Nephron progenitor cell (in vitro differentiated cells): ENCODE results near the gene CABP1.
"Not testable (repeated sequence)": the region's sequence is repeated elsewhere in the genome, so short reads cannot be mapped to it uniquely, and the experiment has no call there.

Experiments
- DNase-seq: peaks from one replicate; pipeline ENCODE4 v3.0.0; 2021
- H3K27ac Mint-ChIP-seq: 2 replicates; pipeline ENCODE4 v1.8.0; 2021; ENCODE audit warnings: mild to moderate bottlenecking, moderate library complexity, mixed read lengths
- H3K27me3 Mint-ChIP-seq: 2 replicates; pipeline ENCODE4 v1.8.0; 2021; ENCODE audit warnings: mild to moderate bottlenecking, low read depth, mixed read lengths; ENCODE audit not compliant: poor library complexity
- H3K36me3 Mint-ChIP-seq: 2 replicates; pipeline ENCODE4 v1.8.0; 2021; ENCODE audit warnings: low read depth, mixed read lengths
- H3K4me1 Mint-ChIP-seq: 2 replicates; pipeline ENCODE4 v1.8.0; 2021; ENCODE audit warnings: mixed read lengths
- H3K4me3 Mint-ChIP-seq: 2 replicates; pipeline ENCODE4 v1.8.0; 2021; ENCODE audit warnings: mild to moderate bottlenecking, moderate library complexity, mixed read lengths
- H3K9me3 Mint-ChIP-seq: 2 replicates; pipeline ENCODE4 v1.8.0; 2021; ENCODE audit warnings: mild to moderate bottlenecking, moderate library complexity, mixed read lengths
- TF ChIP-seq, protein P1 (sequence below): fragments of 200-600 bp; sonication (generic); IDR thresholded peaks from 2 replicates; pipeline ENCODE4 v1.5.0; 2021; ENCODE audit warnings: antibody characterized with exemption

Gene CABP1

DNA sequence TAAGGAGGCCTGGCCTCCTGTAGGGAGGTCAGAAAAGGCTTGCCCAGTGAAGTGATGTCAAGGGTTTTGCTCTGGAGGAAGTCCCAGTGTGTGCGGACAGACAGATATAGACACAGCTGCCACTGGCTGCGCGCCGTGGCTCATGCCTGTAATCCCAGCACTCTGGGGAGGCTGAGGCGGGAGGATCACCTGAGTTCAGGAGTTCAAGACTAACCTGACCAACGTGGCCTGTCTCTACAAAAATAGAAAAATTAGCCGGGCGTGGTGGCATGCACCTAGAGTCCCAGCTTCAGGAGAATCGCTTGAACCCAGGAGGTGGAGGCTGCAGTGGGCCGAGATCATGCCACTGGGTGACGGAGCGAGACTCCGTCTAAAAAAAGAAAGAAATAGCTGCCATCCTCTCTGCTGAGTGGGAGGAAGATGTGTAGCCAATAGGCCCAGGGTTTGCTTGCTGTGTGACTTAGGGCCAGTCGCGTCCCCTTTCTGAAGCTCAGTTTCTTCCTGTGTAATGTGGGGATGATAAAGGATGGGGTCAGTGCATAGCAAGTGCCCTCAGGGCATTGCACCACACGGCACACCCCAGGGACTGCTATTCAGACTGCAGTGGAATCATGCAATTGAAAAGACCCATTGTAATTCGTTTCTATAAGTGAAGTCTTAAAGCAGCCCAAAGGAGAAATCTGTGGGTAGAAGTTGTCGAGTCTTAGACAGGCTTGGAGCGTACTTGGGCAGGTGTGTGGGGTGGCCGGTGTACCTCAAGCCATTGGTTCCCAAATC, 27.9 kb downstream of the CABP1 start:
- Mint-ChIP-seq H3K27ac (peak overlapping the region; percentile 66), H3K4me3 (no peak overlapping the region), H3K9me3 (no peaks in the 10 kb centered on the region), H3K36me3 (no peaks in the 10 kb centered on the region), H3K27me3 (peaks cover 10% of the 10 kb centered on the region), H3K4me1 (peaks cover 20% of the 10 kb centered on the region)
- TF ChIP-seq, protein P1, sequence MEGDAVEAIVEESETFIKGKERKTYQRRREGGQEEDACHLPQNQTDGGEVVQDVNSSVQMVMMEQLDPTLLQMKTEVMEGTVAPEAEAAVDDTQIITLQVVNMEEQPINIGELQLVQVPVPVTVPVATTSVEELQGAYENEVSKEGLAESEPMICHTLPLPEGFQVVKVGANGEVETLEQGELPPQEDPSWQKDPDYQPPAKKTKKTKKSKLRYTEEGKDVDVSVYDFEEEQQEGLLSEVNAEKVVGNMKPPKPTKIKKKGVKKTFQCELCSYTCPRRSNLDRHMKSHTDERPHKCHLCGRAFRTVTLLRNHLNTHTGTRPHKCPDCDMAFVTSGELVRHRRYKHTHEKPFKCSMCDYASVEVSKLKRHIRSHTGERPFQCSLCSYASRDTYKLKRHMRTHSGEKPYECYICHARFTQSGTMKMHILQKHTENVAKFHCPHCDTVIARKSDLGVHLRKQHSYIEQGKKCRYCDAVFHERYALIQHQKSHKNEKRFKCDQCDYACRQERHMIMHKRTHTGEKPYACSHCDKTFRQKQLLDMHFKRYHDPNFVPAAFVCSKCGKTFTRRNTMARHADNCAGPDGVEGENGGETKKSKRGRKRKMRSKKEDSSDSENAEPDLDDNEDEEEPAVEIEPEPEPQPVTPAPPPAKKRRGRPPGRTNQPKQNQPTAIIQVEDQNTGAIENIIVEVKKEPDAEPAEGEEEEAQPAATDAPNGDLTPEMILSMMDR: no peak
- DNase-seq: no peak

DNA sequence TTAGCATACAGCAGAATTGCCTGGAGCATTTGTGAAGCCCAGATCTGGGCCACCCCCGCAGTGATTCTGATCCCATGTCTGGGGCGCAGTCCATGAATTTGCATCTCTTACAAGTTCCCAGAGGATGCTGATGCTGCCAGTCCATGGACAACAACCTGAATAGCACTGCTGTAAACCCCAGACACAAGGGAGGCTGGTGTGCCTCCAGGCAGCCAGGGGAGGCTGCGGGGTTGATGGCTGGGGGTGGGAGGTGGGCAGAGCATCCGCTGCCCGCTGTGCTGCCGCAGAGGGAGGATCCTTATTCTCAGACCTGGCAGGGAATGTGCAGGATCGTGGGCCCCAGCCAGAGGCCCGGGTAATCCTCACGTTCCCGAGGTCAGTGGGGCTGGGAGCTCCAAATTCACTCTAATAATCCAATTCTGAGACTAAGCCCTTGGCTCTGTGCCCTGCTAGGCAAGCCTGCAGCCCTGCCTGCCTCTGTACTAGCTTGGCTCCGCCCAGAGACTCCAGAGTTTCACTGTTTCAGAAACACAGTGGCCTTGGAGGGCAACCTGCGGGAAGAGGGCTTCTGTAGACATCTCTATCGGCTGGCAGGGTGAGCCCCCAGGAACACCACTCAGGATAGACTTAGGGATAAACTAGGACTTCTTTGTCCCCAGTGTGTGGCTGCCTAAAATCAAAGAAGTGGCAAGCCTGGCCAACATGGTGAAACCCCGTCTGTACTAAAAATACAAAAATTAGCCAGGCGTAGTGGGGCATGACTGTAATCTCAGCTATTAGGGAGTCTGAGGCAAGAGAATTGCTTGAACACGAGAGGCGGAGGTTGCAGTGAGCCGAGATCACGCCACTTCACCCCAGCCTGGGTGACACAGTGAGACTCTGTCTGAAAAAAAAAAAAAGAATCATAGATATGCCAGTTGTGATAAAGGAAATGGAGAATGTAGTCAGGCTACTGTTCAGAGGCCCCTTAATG, 28.7 kb downstream of the CABP1 start:
- Mint-ChIP-seq H3K27ac (peak overlapping the region; percentile 83), H3K36me3 (no peaks in the 10 kb centered on the region), H3K9me3 (no peaks in the 10 kb centered on the region), H3K27me3 (peaks cover 5% of the 10 kb centered on the region), H3K4me1 (peaks cover 20% of the 10 kb centered on the region), H3K4me3 (no peak overlapping the region)
- peak; percentile 35 for DNase-seq
- TF ChIP-seq, protein P1: no peak

DNA sequence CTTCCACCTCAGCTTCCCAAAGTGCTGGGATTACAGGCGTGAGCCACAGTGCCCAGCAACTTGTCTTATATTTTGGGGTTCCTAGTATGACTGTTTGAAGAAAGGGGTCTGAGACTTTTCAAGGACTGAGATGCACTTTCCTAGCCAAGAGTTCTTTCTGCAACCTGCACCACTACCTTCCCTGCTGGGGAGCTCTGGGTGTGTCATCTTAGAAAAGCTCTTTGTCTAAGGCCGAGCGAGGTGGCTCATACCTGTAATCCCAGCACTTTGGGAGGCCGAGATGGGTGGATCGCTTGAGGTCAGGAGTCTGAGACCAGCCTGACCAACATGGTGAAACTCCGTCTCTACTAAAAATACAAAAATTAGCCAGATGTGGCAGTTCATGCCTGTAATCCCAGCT, 29.8 kb downstream of the CABP1 start:
- not testable (repeated sequence) for H3K9me3 Mint-ChIP-seq, H3K36me3 Mint-ChIP-seq, H3K27me3 Mint-ChIP-seq, H3K4me3 Mint-ChIP-seq, H3K27ac Mint-ChIP-seq, DNase-seq
- H3K4me1 Mint-ChIP-seq: peaks cover 20% of the 10 kb centered on the region

DNA sequence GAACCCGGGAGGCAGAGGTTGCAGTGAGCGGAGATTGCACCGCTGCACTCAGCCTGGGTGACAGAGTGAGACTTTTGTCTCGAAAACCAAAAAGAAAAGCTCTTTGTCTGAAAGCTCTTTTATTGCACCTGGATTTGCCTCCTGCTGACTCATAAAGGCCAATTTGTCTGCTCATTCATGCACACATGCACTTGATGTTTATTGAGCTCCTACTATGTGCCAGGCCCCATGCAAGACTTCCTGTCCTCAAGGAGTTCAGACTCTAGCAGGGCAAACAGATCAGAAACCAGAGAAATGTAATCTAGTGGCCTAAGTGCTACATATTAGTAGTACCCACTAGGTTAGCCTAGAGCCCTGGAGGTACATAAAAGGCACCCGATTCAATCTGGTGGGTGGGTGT, 30.2 kb downstream of the CABP1 start:
- Mint-ChIP-seq H3K27me3 (peaks cover 4% of the 10 kb centered on the region), H3K4me1 (peaks cover 20% of the 10 kb centered on the region), H3K27ac (no peak overlapping the region), H3K36me3 (no peaks in the 10 kb centered on the region), H3K9me3 (no peaks in the 10 kb centered on the region), H3K4me3 (no peak overlapping the region)
- TF ChIP-seq, protein P1: no peak
- no peak for DNase-seq

DNA sequence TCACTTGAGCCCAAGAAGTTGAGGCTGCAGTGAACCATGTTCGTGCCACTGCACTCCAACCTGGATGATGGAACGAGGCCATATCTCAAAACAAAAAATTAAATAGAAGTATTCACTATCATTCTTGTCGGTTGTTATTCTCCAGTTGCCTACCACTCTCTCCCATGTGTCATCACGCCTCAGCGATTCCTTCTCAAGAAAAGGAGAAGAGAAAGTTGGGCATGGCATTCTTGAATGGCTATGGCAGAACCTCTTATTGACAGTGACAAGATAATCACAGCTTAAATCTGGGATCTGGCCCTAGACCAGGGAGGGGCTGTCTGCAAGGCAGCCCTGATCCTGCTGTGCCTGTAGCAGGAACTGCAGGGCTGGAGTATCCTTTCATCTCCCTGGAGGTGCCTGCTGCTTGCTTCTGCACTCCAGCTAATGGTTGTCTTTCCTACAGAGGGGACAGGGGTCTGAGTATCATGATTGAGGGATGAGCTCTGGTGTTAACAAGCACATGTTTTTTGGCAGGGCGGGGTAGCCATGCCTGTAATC, 33.7 kb downstream of the CABP1 start:
- Mint-ChIP-seq H3K4me3 (no peak overlapping the region), H3K4me1 (peaks cover 9% of the 10 kb centered on the region), H3K27me3 (peaks cover 5% of the 10 kb centered on the region), H3K9me3 (no peaks in the 10 kb centered on the region), H3K36me3 (no peaks in the 10 kb centered on the region), H3K27ac (no peak overlapping the region)
- DNase-seq: no peak
- TF ChIP-seq, protein P1: no peak
